Ishikawa (cell line): ENCODE data around the gene NR3C1.

Experiments
- CEBPB ChIP-seq: IDR thresholded peaks from 2 replicates; pipeline ENCODE4 v1.6.1; 2012
- CREB1 ChIP-seq: IDR thresholded peaks from 2 replicates; pipeline ENCODE4 v1.6.1; 2012; ENCODE audit warnings: low read depth
- EP300 ChIP-seq: IDR thresholded peaks from 2 replicates; pipeline ENCODE4 v1.6.1; 2012; ENCODE audit warnings: borderline replicate concordance
- FOXM1 ChIP-seq: IDR thresholded peaks from 2 replicates; pipeline ENCODE4 v1.6.1; 2012; ENCODE audit warnings: low read depth, borderline replicate concordance
- TAF1 ChIP-seq: IDR thresholded peaks from 2 replicates; pipeline ENCODE4 v1.6.1; 2012; ENCODE audit warnings: low read depth, mild to moderate bottlenecking
- TF ChIP-seq, protein P1 (sequence below): IDR thresholded peaks from 2 replicates; pipeline ENCODE4 v1.6.1; 2012; ENCODE audit warnings: low read depth, mild to moderate bottlenecking
- TF ChIP-seq, protein P2 (sequence below): IDR thresholded peaks from 2 replicates; pipeline ENCODE4 v1.6.1; 2012
- TF ChIP-seq, protein P3 (sequence below): IDR thresholded peaks from 2 replicates; pipeline ENCODE4 v1.6.1; 2012

DNA sequence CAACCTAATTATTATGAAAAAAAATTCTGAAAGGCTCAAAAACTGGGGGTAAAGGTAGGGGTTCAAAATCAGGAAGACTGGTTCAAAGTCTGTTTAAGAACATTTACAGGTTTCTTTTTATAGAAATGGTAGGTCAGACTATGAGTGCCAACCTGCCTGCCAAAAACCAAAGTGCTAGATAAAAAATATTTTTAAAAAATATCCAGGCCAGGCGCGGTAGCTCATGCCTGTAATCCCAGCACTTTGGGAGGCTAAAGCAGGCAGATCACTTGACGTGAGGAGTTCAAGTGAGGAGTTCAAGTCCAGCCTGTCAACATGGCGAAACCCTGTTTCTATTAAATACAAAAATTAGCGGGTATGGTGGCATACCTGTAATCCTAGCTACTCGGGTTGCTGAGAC lies 67.0 kb downstream of the NR3C1 start:
- TF ChIP-seq TAF1 (no peak), CREB1 (no peak), EP300 (no peak), CEBPB (no peak), FOXM1 (no peak)
- TF ChIP-seq, protein P1, sequence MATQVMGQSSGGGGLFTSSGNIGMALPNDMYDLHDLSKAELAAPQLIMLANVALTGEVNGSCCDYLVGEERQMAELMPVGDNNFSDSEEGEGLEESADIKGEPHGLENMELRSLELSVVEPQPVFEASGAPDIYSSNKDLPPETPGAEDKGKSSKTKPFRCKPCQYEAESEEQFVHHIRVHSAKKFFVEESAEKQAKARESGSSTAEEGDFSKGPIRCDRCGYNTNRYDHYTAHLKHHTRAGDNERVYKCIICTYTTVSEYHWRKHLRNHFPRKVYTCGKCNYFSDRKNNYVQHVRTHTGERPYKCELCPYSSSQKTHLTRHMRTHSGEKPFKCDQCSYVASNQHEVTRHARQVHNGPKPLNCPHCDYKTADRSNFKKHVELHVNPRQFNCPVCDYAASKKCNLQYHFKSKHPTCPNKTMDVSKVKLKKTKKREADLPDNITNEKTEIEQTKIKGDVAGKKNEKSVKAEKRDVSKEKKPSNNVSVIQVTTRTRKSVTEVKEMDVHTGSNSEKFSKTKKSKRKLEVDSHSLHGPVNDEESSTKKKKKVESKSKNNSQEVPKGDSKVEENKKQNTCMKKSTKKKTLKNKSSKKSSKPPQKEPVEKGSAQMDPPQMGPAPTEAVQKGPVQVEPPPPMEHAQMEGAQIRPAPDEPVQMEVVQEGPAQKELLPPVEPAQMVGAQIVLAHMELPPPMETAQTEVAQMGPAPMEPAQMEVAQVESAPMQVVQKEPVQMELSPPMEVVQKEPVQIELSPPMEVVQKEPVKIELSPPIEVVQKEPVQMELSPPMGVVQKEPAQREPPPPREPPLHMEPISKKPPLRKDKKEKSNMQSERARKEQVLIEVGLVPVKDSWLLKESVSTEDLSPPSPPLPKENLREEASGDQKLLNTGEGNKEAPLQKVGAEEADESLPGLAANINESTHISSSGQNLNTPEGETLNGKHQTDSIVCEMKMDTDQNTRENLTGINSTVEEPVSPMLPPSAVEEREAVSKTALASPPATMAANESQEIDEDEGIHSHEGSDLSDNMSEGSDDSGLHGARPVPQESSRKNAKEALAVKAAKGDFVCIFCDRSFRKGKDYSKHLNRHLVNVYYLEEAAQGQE: no peak
- TF ChIP-seq, protein P2, sequence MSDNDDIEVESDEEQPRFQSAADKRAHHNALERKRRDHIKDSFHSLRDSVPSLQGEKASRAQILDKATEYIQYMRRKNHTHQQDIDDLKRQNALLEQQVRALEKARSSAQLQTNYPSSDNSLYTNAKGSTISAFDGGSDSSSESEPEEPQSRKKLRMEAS: no peak
- TF ChIP-seq, protein P3, sequence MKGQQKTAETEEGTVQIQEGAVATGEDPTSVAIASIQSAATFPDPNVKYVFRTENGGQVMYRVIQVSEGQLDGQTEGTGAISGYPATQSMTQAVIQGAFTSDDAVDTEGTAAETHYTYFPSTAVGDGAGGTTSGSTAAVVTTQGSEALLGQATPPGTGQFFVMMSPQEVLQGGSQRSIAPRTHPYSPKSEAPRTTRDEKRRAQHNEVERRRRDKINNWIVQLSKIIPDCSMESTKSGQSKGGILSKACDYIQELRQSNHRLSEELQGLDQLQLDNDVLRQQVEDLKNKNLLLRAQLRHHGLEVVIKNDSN: no peak
